CD4-positive, alpha-beta T cell treated with Interleukin-4 for 1 hour (primary cell): Measurements from ENCODE around the gene AFDN.

Experiments used
- DNase-seq, 2 donors: peaks; one replicate each; pipeline ENCODE4 v3.0.0-alpha.2; 2020 to 2022

AFDN gene

DNA sequence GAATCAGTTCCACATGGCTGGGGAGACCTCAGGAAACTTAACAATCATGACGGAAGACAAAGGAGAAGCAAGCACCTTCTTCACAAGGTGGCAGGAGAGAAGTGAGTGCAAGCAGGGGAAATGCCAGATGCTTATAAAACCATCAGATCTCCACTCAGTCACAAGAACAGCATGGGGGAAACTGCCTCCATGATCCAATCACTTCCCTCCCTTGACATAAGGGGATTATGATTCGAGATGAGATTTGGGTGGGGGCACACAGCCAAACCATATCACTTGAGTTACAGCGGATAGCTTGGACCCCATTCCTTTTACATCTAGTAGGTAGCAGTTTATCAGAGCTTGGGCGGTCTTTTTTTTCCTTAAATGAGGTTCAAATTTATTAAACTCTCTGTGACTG lies 19.1 kb downstream of the AFDN start:
- no peak for DNase-seq

DNA sequence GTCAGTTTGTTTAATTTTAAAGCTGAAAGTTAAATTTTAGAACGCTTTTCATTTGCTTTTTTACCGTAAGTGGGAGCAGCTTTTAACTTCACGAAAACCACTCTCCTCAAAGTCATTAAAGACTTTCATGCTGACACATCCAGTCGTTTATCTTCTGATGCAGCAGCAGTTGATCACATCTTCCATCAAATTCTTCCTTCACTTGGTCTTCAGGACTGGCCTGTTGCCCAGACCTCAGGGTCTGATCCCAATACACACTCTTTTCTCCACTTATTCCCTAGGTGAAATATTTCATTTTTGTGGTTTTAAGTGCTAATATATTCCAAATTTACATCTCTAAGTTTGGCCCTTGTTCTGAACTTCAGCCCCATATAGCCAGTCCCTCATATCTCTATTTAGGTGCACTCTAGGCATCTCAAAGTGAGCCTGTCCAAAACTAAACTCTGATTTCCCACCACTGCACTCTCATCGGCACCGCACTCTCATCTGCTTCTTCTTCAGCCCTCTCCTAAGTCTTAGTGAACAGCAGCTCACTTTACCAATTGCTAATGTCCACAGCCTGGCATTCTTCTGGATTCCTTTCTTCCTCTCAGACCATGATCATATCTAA lies 20.4 kb downstream of the AFDN start:
- DNase-seq, result no peak

DNA sequence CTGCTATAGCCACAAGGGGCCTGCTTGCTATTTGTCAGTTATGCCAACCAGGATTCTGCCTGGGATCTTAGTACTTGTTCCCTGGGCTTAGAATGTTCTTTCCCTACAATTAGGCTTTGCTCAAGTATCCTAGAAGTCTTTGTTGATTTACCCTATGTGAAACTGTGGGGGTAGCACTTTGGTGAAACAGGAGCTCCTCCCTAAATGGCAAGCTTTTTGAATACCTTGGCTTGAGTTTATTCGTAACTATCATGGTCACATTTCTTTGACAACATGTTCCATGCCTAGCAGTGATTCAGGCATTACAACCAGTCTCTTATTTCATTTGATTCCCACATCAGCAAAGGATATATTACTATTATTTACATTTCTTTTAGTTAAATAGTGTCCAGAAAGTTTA lies 21.2 kb downstream of the AFDN start:
- no peak for DNase-seq

DNA sequence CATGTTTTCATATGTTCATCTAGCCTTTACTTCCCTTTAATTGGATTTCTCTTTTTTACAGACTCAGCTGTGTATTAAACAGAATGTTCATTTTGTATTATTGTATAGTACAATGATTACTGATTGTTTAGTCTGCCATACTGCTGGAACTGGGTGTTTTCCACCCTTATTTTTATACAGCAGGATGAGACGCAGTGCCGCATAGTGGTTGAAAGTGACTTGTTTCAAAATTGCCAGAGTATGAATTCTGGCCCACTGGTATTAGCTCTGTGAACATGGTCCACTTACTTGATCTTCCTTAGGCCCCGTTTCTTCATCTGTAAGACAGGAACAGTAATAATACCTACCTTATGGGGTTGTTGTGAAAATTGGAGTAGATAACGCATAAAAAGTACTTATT lies 22.1 kb downstream of the AFDN start:
- no peak for DNase-seq

DNA sequence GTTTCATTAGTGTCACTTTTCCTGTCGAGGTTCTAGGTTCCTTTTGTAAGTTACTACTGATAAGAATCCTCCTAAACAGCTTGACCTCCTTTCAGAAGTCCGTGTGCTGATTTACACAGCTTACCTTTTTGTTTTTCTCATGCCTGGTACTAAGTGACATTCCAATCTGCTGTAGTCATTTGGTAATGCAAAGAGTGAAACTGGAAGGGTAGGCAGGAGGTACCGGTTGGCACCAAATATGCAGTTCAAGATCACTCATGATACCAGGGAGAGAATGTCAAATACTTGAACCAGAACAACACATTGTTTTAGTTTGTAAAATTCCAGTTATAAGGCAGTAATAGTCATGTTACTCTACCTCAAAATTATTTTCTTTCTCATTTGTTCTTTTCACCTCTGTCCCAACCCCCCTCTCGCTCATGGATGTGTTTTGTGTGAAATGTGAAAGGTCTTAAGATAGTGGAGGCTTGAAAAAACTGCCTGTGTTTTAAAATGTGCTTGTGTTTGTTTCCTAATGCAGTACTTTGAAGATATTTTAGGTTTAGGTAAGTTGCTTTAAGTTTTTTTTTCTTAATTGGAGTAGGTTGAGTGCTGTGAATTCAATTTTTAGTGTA lies 23.2 kb downstream of the AFDN start:
- DNase-seq, result no peak

DNA sequence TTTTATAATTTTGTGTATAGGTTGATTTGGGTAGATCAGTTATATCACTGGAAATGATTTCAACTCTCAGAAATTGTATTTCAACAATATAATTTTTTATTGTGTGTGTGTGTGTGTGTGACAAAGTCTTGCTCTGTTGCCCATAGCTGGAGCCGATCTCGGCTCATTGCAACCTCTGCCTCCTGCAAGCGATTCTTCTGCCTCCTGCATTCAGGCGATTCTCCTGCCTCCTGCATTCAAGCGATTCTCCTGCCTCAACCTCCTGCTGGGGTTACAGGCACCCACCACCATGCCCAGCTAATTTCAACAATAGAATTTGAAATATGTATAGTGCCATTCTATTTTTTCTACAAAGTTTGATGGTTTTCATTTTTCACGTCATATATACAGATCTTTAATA lies 24.1 kb downstream of the AFDN start:
- no peak for DNase-seq

DNA sequence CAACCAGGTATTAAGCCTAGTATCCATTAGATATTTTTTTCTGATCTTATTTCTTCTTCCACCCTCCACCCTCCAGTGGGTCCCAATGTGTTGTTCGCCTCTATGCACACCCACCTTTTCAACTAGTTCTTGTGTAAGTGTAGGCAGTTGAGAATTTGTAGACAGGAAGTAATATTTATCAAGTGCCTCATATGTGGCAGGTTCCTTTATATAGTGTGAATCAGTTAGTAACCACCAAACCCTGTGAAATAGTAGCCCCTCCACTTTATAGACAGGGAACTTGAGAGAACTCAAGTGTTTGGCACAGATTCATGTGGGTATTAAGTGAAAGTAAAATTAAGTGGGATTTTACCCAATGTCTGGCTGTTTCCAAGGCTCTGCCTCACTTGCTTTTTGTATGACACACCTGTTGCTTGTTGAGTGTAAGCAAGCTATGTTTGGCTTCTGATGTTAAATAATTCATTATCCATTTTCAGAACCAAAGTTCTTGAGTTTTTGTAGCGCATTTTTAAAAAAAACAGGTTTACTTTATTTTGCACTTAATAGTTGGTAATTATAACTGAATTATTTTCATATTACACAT lies 24.8 kb downstream of the AFDN start:
- no peak for DNase-seq

DNA sequence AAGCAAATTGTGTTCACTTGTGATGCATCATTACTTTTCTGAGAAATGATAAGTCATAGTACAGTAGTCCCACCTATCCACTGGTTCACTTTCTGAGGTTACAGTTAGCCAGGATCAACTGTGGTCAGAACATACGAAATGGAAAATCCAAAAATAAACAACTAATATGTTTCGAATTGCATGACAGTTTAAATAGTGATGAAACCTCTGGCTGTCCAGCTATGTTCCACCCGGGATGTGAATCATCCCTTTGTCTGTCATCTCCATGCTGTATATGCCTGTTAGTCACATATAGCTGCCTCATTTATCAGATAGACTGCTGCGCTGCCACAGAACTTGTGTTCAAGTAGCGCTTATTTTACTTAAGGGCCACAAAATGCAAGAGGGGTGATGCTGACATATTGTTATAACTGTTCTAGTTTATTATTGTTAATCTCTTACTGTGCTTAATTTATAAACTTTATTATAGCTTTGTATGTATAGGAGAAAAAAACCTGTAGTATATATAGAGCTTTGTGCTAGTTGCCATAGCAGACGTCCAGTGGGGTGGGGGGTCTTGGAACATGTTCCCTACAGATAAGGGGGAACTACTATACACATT lies 29.2 kb downstream of the AFDN start:
- no peak for DNase-seq

DNA sequence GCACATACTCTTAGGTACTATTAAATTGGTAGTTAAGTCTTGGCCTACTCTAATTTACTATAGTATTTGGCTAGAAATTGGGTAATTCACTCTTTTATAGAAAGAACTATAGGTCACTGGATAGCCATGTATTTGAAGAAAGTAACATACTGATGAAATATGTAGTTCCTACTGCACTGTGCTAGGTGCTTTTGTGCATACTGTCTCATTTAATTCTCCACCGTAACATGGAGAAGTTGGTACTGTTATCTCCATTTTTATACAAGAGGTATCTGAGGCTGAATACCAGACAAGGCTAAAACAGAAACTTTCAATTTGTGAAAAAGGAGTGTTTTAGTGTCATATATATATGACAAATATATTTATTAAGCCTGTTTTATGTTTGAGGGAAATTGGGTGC lies 29.8 kb downstream of the AFDN start:
- no peak for DNase-seq

DNA sequence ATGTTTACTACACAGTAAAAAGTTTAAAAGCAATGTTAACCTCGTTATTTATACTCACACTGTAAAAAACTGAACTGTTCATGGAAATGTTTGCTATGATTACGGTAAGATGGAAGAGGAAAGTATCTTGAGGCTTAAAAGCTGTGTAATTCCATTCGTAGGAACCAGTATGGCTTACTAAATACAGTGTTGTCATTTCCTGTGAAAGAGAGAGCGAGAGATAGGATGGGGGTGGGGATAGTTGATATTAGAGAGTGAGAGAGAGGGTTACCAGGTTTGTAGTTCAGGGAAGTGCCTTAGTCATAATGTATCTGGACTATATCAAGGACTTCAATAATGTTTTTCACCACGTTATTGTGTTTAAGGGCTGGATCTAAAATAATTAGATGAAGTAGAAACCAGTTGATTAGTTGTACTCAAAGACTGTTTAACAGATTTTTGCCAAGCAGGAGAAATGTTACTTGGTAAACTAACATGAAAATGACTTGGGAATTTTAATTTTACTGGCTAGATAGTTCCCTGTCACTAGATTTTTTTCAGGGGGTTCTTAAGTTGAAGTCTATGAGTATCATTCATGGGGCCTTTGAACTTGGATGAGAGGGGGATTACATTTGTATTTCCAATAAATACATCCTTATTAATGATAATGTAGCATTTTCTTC lies 30.4 kb downstream of the AFDN start:
- peak in 1 of 2 donors; percentile 10 for DNase-seq

DNA sequence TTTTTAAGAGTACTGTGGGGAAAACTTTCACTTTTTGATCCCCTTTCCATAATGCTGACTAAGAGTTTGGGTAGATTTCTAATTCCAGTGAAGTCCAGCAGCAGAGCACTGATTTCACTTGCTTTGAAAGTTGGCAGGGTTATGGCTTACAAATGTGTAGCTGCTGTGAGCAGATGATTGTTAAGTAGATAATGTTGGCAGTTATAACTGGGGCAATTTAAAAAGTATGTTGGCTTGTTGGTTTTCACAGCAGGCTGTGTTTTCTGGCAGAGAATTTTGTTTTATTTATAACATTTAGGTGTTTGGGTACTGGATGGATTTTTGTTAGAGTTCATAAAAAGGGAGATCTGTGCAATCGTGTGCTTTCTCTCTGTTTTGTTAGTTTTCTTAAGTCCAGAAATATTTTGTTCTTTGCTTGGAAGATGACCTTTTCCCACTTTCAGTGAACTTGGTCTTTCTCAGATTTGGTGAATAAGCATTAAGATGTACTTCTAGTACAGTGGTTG lies 31.4 kb downstream of the AFDN start:
- no peak for DNase-seq

DNA sequence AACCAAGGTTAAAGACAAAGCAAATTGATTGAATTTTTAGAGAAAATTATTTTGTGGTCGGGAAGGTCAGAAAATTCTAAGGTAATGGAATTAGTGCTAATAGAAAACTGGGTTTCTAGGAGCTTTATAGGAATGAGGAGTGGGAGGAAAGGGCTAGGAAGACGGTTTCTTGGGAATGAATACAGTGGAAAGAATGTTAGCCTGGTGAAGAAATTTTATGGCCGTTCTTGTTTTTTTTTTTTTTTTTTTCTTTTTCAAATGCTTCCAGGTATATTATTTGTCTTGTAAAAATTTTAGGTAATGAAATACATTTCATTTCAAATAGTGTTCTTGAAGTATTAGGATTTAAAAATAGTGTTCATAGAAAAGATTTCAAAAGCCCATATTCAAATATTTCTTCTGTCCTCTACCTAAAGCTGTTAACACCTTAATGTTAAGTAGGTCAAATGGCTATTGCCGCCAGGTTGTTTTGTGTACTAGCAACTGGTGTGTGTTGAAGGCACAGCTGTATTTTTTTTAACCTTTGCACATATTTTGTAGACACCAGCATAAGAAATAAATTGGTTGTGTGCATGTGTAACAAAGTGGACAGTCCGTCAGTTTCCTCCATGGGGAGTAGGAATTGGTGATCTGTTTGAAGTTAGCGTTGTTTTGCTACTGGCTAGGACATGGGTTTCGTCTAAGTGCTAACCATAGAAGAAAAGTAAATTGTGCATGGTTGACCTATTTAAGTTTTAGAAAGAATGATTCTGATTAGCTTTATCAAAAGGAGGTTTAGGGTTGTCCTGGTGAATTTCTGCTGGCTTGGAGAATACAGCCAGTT lies 32.3 kb downstream of the AFDN start:
- no peak for DNase-seq

DNA sequence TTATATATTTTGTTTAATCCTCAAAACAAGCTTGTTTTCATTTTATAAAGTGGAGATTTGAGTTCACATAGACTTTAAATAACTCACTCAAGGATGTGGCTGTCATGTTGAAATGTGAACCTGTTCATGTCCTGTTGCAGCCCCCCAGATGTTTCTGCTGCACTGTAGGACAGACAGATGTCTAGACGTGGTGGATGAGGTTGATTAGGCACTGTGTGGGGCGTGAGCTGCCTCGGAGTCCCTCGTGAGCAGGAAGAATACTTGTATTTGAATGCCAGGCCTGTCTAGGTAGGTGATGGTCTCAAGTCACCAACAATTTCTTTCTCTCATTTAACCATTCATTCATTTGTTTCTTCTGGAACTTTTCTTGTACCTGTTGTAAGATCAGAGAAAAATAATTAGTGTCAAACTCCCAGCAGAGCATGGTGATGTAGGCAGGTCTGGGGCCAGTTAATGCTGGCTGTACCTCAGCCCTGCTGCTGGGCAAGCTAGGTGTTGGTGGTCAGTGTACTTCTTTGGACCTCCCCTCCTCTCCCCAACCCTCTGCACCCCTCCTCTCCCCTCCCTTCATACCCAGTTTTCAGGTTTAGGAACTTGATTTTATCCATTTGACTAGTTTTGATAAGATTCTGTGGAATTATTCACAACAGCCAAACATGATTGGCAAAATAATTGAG lies 34.0 kb downstream of the AFDN start:
- DNase-seq, result no peak

DNA sequence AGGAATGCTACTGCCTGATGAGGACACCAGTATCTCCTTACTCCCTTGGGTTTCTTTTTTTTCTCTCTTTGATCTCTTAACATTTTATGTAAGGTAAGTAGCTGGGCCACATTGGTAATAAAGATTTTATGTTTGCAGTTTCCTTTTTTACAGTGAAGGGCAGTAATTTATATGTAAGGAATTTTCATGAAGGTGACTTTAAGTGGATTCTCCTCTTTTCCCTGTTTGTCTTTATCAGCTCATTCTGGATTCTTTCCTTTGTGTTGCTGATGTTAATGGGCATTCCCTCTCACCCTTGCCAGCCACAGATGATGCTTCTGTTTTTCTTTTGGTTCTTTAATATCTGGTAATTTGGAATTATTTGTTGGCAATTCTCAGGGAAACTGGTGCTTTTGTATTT lies 34.7 kb downstream of the AFDN start:
- no peak for DNase-seq

DNA sequence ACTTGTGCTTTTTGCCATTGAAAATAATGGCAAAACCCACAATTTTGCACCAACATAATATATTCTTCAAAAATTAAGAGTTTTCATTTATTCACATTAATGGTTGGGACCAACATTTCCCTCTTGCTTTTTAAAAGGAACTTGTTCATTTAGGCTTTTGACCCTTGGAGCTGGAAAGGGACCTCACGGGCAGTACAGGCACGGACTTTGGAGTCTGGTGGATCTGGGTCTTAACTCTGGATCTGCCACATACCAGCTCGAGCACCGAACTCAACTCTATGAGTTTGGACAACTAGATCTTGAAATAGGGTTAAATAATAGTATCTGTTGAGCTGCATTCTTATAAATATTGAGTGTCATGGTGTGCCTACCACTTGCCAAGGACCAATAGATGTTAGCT lies 37.2 kb downstream of the AFDN start:
- DNase-seq, result no peak

DNA sequence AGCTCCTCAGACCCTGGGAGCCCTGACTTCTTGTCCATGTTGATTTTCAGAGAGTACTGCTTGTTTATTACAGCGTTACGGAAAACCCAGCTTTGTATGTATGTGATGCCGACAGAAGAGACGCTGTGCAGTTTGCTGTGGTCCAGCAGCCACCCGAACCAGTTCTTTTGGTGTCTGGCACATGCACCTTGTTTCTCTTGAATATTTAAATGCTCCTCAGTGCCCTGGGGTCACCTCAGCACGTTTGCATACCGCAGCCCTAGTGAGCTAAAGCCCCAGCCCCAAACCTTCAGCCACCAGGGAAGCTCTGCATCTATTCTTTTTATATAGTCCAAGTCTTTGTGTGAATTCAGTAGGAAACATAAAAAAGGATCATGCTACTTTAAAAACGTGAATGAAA lies 39.9 kb downstream of the AFDN start:
- DNase-seq, result no peak

DNA sequence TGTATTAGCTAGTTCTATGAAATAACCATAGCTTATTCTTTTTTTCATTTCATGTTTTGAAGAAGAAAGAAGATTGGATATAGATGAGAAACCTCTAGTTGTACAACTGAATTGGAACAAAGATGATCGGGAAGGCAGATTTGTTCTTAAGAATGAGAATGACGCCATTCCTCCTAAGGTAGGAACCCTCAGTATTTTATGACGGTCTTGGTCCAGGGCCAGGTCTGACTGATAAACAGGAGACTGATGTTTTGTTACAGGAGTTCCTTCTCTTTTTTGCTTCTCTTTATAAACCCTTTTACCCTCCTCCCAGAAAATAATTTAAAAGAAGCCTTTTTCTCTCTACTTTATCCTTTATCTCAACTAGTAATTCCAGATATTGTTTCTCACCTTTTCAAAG lies 43.6 kb downstream of the AFDN start:
- no peak for DNase-seq

DNA sequence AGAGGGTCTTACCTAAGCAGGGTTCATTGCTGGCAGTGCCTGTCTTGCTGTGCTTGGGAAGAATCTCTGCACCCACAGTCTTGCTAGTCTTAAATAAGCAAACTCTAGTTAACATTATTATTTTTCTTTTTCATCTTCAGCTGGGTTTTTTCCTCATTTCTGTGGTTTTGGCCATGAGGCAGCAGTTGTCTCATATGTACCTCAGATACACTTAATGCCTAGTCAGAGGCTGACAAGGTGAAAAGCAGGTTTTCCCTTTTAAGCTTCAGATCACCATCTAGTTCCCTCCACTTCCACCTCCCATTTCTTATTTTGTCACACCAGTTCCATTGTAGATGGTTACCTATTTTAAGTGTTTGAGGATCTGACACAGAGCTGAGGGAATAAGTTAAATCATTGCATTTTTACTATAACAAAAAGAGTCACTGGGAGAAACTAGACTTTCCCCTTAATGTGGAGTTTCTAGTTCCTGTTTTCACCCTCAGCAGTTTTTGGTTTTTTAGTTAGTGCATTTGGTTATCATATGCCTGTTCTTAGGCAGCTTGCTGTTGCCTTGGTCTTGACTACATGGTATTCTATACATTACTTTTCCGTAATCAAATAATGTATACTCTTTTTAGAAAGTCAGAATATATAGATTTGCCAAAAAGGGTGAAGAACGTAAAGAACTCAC lies 46.0 kb downstream of the AFDN start:
- no peak for DNase-seq

DNA sequence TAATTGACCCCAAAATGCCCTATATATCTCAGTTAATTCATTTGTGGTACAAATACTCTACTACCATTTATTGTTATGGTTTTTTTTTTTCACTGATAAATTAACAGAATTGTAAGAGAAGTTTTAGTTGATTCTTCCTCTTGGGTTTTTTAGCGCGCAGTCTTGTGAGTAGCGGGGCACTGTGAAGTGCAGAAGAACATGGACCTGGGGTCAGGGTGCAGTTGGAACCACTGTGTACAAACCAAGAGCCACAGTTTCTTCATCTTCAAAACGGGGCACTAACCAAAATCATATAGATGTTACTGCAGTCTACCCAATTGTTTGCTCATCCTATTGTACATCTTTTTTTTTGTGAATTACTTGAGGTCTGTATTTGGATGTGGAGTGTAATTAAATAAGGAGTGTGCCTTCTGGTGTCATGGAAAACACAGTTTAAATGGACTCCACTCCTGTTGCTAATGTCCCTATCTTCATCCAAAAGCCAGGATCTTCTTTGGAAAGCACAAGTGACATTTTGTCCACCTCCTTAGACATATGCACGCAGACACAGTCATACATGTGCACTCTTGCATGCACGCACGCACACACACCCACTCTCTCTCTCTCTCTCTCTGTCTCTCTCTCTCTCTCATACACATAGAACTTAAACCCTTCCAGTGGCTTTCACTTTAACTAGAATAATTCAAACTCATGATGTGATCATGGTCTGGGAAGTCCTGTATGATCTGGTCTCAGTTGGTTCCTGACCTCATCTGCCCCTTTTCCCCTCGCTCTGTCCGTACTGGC lies 51.5 kb downstream of the AFDN start:
- no peak for DNase-seq

DNA sequence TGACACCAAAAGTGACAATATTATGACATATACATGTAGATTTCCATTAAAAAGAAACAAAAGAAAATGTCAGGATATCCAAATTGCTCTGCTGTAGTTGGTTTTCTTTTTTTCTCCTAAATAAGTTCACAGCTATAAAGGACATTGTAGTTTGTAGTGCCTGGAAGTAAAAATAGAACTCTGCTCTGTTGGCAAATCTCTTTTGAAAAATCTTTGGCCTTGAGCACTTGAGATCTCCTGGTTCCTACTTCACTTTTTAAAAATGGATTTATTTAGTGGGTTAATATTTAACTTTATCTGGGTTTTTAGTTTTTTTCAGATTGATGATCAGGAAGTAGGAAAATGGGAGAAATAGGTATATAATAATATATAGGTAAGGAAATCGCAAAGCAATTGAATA lies 52.9 kb downstream of the AFDN start:
- no peak for DNase-seq

DNA sequence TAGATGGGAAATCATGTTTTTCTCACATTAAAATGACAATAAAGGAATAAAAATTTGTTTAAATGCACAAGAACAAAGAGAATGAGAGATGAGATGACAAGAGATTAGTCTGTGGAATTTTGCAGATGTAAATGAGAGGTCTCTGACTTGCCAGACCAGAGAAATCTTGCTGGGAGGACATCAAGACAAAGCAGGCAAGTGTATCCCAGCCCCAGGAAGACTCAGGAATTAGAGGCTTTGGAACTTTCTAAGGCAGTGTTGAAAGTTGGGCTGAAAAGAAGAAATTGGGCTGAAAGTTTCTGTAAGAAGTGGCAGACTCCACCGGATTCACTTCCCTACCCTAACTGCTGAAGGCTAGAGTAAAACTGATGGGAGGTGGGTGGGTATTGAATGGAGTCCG lies 54.6 kb downstream of the AFDN start:
- no peak for DNase-seq
